Cardiac fibroblast (primary cell): ENCODE data around the gene HPX.

Source experiments
- DNase-seq, 2 donors: peaks; one replicate each; pipeline versions ENCODE4 v3.0.0 to v3.0.0-alpha.2; 2010; ENCODE audit warnings: low read depth in 2 of 2
- H3K4me3 ChIP-seq, 2 donors: replicated peaks in 1 of 2; 1 replicate in 1 of 2; 2 replicates in 1 of 2; pipeline ENCODE4 v1.5.1; 2011; ENCODE audit warnings: low read depth in 2 of 2, low read length in 2 of 2, mild to moderate bottlenecking in 2 of 2, moderate library complexity in 1 of 2
- CTCF ChIP-seq: IDR thresholded peaks from one replicate; pipeline ENCODE4 v1.5.1; 2011; ENCODE audit warnings: low read depth, mild to moderate bottlenecking, low read length, inconsistent platforms

Gene HPX

DNA sequence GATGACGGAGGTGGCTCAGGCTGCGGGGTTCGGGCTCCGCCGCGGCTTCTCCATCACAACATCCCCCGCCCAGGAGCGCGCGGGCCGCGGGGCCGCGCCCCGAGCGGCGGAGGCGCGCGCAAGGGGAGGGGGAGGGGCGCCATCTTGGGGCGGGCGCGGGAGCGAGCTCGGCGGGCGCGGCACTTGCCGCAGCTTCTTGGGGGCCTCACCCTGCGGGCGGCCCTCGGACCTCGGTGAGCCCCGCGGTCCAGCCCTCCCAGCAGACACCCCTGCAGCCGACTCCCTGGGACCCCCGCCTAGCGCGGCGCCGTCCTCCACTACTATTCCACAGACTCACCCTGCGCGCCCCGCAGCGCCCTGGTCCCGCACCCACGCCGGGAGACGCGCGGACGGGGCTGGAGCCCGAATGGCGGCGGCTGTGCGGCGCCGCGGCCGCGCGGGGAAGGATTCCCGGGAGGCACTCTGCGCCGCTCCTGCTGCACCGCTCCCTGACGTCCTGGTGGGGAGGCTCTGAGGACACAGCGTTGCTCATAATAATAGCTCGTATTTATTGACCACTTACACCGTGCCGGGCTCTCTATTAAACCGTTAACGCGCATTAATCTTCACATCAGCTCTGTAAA lies 21.7 kb downstream of the HPX start, which contains the start of gene APBB1:
APBB1 (minus strand) TSS at position 86 of the 623 bp plus-strand sequence. CDS start 7,747 bp downstream, outside the sequence.
- DNase-seq, result peak; percentile 46 to 52
- peak; percentile 24 for TF ChIP-seq CTCF
- peak within 1 kb of the TSS; percentile 74 to 80 for H3K4me3 ChIP-seq

GRCh38 chr11:6418557-6419008 lies 22.2 kb downstream of the HPX start:
- no peak for TF ChIP-seq CTCF
- H3K4me3 ChIP-seq, result peak overlapping the region; percentile 74 to 80
- DNase-seq, result no peak

GRCh38 chr11:6417907-6418556 lies 22.8 kb downstream of the HPX start:
- TF ChIP-seq CTCF, result no peak
- peak in 1 of 2 donors; percentile 8 for DNase-seq
- H3K4me3 ChIP-seq, result peak overlapping the region; percentile 74 to 80

- H3K4me3 ChIP-seq, result no peak overlapping the region
- no peak for TF ChIP-seq CTCF
- no peak for DNase-seq
These were observed 25.0 kb downstream of the HPX start for GRCh38 chr11:6415797-6416196.

- no peak overlapping the region for H3K4me3 ChIP-seq
- peak in 1 of 2 donors; percentile 7 for DNase-seq
- TF ChIP-seq CTCF, result no peak
These were observed 25.9 kb downstream of the HPX start for GRCh38 chr11:6414874-6415328.

DNA sequence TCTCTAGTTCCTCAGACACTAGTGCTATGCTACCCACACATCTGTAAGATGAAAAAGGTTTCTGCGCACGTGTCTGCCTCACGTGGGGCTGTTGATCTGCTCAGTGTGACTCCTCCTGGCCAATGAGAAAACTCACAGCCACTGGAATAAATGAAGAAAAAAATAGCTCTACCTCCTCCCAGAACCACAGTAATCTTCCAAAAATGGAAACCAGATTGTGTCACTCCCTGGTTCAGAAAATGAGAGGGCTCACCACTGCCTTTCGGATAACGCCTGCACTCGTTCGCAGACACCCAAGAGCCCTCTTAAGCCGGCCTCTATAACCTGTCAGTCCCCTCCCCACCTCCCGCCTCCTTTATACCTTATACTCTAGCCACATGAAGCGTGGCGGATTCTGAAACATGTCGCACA lies 27.0 kb downstream of the HPX start:
- H3K4me3 ChIP-seq, result no peak overlapping the region
- no peak for DNase-seq
- no peak for TF ChIP-seq CTCF
